Lower leg skin (tissue), 3 donors: ENCODE measurements around the gene RABL2A.
"Not testable (repeated sequence)": the region's sequence is repeated elsewhere in the genome, so short reads cannot be mapped to it uniquely, and the experiment has no call there.

ENCODE experiments used
- POLR2A ChIP-seq, 2 donors: fragments of 450-650 bp; IDR thresholded peaks; one replicate each; pipeline ENCODE4 v1.6.1; 2016 to 2017; ENCODE audit warnings: antibody characterized with exemption in 2 of 2, mild to moderate bottlenecking in 1 of 2, moderate library complexity in 1 of 2
- TF ChIP-seq, protein P1 (sequence below), 3 donors: fragments of 450-650 bp; IDR thresholded peaks; one replicate each; pipeline ENCODE4 v1.5.1; 2016; ENCODE audit warnings: antibody characterized with exemption in 3 of 3, mild to moderate bottlenecking in 3 of 3, moderate library complexity in 2 of 3

- TF ChIP-seq, protein P1, sequence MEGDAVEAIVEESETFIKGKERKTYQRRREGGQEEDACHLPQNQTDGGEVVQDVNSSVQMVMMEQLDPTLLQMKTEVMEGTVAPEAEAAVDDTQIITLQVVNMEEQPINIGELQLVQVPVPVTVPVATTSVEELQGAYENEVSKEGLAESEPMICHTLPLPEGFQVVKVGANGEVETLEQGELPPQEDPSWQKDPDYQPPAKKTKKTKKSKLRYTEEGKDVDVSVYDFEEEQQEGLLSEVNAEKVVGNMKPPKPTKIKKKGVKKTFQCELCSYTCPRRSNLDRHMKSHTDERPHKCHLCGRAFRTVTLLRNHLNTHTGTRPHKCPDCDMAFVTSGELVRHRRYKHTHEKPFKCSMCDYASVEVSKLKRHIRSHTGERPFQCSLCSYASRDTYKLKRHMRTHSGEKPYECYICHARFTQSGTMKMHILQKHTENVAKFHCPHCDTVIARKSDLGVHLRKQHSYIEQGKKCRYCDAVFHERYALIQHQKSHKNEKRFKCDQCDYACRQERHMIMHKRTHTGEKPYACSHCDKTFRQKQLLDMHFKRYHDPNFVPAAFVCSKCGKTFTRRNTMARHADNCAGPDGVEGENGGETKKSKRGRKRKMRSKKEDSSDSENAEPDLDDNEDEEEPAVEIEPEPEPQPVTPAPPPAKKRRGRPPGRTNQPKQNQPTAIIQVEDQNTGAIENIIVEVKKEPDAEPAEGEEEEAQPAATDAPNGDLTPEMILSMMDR (IDR thresholded peaks at IDR 0.05) = not testable (repeated sequence)
- TF ChIP-seq POLR2A (IDR thresholded peaks at IDR 0.05) = not testable (repeated sequence)
Observed at GRCh38 chr2:113656031-113656624, 29.1 kb downstream of the RABL2A start.
